CD4-positive, alpha-beta T cell treated with Interleukin-4 for 4 hours (primary cell): ENCODE results near the gene INTS6.

Experiments
- DNase-seq: peaks from one replicate; pipeline ENCODE4 v3.0.0-alpha.2; 2020

Gene INTS6

DNA sequence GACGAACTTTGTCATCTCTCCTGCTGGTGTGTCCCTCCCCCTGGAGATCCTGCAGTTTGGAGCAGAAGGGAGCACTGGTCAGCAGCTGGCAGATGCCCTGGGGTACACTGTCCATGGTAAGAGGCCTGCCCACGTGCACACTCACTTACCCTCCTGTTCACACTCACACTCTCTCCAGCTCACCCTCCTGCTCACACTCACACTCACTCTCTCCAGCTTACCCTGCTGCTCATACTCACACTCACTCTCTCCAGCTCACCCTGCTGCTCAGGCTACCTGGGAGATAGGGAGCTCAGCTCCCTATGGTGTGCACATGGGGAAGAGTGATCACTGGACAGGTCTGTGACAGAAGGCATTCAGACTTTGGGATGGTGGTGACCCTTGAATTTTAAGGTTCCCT lies 111.6 kb downstream of the INTS6 start:
- no peak for DNase-seq

DNA sequence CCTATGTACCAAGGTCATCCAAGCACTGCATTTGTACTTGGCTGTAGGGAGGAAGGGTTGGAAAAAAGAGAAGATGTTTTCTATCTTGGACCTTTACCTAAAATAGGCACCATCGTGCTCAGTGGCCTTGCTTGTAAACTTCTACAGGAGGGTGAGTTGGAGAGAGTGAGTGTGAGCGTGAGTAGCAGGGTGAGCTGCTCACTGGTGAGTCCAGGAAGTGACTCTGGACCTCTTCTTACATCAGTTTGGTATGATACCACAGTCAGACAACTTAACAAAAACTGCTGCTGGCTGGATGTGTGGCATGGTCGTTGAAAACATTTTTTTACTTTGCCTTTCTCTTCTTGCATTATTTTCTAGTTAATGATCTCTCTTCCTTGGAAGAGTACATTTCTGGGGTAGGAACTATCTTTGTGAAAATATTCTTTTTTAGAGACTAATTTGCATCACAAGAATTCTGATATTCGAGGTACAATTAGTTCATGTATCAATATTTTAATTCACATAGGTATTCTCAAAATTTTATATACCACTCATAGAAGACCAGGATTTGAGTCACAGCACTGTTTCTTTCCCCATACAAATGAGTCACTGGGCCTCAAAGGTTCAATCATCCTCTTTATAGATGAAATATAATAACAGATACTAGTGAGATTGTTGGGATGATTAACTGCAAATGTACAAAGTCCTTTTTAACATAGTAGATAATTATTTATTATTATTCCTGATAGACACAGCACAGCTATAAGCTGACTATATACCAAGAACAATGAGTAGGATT lies 112.7 kb downstream of the INTS6 start:
- DNase-seq = no peak

DNA sequence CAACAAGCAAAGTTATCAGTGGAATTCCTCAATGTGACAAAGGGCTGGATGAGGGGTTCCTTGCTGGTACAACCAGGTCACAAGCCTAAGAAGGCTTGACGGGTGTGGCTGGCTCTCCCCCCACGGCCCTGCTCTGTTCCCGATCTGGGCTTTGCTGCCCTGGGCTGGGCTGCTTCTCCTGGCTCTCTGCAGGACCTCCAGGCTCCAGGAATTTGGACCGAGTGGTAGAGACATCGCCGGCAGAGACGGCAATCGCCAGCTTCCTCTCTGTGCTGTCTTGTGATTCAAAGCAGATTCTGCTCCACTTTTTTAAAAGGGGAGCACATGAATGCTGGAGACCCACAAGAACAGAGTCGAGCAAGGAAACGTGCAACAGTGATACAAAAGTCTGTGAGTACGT lies 113.5 kb downstream of the INTS6 start, which contains the start of gene SERPINE3:
TSS of gene SERPINE3 (plus strand) at position 338 of the 400 bp plus-strand sequence. CDS start 1,401 bp downstream, outside the sequence.
- no peak for DNase-seq

DNA sequence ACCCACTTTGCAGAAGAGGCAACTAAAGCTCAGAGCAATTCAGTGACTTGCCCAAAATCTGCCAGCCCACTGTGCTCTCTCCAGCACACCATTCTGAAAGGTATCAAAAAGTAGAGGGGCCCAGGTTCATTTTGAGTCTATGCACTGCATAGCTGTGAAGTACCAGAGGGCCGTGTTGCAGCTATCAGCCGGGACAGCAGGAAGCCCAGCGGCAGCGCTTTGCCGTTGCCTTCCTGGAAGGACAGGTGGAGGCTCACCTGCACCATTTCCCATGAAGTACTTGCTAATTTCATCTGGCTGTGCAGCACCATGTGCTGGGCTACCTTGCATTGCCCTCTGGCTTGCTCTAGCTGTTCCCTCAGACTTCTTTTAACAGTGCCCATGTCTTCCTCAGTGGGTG lies 116.1 kb downstream of the INTS6 start:
- no peak for DNase-seq

DNA sequence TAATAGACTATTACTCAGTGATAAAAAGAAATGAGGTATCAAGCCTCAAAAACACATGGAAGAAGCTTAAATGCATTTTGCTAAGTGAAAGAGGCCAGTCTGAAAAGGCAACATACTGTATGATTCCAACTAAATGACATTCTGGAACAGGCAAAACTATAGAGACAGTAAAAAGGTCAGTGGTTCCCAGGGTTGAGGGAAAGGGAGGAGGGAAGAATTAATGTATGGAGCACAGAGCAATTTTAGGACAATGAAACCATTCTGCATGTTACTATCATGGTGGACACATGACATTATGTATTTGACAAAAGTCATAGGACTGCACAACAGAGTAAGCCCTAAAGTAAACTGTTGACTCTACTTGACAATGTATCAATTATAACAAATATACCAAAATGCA lies 119.0 kb downstream of the INTS6 start:
- no peak for DNase-seq

DNA sequence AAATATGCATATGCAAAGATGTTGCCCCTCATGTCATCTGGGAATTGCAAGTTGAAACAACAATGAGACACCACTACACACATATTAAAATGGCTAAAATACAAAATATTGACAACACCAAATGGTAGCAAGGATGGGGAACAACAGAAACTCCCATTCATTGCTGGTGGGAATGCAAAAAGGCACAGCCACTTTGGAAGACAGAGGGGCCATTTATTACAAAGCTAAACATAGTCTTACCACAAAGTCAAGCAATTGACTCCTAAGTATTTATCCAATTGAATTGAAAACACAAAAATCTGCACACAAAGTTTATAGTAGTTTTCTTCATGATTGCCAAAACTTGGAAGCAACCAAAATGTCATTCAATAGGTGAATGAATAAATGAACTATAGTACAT lies 119.4 kb downstream of the INTS6 start:
- no peak for DNase-seq

DNA sequence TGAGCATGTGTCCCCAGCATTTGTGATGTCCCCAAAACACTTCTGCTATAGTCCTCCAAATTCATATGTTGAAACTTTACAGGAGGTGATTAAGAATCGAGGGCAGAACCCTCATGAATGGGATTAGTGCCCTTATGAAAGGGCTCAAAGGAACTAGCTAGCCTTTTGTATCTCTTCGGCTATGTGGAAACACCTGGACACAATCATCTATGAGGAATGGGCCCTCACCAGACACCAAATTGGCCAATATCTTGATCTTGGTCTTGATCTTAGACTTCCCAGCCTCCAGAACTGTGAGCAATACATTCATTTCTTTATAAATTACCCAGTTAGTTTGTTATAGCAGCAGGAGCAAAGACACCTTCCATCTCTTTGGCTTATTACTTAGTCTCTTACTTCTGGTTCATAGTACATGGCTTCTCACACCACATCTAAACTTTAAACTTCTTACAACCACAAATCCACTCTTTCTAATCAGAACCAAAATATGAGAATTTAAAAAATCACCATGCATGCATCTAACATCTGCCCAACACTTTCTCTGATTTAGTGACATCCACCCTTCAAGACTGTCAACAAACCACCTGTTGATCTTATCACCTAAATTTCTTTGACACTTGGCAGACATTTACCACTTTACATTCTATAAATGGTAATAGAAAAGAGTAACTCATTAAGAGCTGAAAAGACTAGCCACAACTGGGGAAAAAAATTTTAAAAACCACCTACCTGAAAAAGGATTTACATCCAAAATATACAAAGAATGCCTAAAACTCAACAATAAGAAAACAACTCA lies 120.1 kb downstream of the INTS6 start:
- no peak for DNase-seq

DNA sequence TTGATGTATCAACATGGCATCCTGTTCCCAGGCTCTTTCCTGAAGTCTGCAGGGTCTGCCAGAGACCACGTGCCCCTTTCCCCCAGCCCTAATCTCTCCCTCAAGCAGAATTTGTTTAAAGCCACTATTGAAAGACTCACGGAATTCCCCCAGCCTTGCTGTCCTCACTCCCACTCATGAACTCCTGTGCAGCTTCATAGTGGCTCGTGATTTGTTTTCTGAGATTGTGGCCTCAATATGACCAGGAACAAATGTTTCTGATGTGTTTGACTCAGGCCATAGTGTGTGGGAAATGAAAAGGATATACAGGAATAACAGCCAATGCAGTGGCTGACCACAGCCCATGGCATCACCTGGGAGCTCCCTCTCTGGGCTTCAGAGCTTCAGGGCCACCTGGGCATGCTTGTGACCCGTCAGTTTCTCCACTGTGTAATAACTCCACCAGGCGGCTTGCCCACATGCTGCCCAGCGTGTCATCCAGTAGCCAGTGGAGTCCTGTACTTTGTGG lies 121.4 kb downstream of the INTS6 start:
- no peak for DNase-seq

DNA sequence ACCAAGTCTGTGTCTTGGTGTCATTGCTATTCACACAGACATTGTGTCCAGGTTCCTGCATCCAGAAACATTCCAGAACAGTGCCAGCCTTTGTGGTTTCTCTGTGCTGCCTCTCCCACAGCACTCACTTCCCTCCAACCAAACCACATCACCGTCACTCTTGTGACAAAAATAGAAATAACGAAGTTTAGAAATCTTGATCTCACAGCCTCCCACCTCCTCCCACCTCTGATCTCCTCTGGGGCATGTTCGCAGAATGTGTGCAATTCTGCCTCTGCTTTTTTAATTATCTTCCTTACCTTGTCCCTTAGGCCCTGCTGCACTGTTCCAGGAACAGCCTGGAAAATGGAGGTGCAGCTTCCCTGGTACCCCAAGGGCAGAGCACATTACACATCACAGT lies 122.0 kb downstream of the INTS6 start:
- DNase-seq = no peak

DNA sequence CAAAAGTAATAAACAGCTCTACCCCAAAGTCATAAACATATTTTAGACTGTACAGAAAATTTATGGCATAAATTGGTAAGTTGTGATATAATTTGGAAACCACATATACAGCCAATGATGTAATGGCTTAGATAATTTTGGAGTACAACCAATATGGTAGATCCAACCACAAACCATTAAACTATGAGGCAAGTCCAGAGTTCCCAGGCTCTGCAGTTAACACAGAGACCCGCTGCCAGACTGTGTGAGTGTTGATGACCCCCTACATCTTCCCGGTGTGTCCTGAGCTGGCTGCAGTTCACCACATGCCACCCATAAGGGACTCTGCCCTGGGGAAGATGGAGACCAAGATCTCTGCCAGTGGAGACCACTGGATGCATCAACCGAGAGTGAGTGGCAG lies 123.2 kb downstream of the INTS6 start:
- DNase-seq = no peak

DNA sequence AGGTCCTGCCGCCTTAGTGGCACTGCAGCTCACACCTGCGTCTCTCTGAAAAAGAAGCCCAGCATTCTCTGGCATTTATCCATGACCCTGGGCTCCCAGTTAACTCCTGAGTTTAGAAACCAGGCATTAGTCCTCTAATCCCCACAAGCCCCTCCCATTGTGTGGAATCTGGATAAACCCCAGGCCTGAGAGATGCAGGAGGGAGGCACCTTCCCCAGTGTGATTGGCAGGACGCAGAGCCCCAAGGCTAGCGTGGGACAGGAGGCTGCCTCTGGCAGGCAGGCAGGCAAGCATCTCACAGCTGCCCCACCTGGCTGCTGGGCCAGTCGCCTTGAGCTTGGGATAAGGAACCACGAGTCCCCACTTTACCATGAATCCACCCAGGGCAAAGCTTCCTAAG lies 124.3 kb downstream of the INTS6 start:
- no peak for DNase-seq

DNA sequence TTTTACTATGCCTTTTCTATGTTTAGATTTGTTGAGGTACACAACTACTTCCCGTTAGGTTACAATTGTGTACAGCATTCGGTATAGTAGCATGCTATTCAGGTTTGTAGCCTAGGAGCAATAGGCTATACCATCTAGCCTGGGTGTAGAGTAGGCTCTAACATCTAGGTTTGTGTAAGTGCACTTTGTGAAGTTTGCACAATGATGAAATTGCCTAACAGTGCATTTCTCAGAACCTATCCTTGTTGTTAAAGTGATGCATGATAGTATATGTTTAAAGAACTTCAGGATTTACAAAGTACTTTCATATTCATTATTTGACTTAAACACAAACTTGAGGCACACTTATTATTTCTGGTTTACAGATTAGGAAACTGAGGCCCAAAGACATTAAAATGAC lies 124.9 kb downstream of the INTS6 start:
- no peak for DNase-seq

DNA sequence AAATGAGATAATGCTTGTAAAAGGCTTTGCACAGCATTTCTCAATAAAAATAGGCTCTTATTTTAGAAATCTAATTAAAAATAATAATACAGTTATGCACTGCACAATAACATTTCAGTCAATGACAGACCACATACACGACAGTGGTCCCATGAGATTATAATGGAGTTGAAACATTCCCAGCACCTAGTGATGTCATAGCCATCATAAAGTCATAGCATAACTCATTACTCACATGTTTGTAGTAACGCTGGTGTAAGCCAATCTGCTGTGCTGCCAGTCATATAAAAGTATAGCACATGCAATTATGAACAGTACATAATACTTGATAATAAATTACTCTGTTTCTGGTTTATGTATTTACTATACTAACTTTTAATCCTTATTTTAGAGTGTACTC lies 126.1 kb downstream of the INTS6 start:
- no peak for DNase-seq

DNA sequence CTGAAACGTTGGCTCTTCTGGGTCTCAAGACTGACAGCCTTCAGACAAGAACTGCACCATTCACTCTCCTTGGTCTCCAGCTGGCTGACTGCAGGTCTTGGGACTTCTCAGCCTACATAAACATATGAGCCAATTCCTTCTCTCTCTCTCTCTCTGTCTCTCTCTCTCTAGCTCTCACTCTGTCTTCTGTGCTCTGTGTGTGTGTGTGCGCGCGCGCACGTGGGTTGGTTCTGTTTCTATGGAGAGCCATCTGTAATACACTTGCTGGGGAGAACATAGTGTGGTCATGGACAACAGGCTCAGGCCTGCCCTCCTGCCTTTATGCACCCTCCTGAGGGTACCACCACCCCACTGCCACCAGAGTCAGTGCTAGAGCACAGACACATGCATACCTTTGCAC lies 127.0 kb downstream of the INTS6 start:
- DNase-seq = no peak

DNA sequence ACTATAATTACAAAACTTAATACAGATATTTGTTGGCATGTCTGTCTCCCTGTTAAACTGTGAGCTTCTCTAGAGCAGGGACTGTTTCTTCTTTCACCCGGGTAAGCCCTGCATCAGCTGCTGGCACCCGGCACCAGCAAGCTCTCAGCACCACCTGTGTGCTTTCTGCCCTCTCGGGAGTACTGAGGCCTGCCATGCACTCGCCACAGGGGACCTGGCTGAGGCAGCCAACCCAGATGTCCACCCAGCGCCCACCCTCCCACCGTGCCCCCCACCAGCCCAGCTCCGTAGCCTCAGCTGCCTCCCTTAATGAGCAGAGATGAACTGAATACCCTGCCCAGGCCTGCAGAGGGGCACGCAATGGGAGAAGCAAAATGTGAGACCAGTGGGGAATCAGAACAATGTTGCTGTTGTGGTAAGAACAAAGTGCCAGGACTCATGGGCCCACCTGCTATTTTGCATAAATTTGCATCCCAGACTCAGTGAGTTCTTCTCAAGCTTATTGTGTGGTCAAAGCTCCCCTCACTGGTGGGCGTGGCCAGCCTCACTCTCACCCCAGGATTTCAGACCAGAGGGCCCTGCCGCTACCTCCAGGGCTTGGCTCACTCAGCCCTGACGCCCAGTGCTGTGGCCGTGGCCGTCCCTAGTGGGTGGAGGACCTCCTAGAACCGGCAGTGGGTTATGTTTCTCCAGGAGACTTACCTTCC lies 128.0 kb downstream of the INTS6 start:
- no peak for DNase-seq

DNA sequence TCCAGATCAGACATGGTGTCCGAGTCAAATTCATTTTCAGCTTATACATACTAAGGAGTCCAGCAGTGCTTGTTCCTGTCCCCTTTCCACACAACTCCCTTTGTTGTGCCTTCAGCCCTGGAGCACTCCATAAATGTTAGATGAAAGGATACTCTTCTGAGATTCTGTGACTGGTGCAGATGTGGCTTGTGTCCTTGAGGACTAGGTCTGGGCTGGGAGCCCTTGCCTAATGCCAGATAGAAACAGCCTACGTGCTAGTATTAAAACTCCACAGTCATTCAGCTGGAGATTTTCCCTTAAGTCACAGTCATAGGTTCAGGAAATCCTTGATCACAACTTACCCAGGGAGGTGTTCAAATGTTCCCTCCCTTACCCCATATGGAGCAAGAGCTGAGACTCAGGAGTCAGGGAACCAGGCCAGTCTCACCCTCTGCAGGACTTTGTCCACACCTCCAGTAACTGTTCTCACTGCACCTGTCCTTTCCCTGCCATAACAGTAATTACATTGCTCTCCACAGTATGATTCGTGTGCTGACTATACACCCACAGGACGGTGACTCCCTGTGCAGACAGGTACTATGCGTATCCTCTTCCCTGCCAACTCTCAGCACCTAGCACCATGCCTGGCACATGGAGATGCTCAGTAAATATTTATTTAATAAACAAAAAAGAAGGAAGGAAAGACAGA lies 128.9 kb downstream of the INTS6 start:
- DNase-seq = no peak

DNA sequence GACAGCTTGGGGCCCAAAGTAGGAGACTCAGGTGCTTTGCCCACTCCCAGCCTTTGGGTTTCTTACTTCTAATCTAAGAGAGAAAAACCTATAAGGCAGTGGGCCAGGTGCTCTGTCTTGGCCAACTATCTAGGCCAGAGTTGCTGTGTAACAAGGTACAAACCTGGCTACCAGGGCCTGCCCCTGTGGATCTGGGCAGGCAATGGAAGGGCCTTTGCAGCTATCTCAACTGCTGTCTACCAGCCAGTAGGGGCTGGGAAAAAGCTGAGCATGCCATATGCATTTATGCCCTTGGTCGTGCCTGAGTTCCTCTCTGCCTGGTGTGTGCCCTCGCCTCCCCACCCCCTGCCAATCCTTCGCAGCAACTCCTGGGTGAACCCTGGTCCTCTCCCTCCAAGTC lies 130.0 kb downstream of the INTS6 start:
- no peak for DNase-seq

DNA sequence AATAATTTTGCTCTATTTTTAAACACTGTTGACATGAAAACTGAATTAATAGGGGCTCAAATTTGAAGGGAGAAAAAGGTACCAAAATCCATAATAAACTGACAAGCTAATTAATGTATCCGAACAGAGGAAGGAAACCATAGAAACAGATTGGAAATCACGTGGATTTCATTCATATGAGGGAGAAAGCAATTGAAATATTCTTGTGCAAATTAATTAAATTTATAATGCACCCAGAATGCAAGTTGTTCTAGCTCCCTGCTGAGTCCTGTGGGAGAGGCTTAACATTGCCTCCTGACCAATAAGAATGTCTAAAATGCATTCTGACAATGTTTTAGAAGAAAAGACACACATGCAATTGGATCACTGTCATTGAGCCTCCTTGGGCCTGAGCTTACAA lies 131.0 kb downstream of the INTS6 start:
- no peak for DNase-seq

DNA sequence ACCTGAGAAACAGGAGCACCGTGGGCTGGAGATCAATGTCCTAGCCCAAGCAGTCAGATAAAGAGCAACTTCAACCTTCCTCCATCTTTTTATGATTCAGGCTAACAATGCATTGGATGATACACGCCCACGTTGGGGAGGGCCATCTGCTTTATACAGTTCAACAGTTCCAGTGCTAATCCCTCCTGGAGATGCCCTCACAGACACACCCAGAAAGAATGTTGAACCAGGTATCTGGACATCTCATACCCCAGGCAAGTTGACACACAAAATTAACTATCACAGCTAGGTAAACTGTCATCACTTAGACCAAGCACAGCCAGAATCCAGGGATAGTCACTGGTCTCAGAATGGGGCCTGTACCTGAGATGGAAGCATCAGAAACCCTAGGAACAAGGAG lies 134.0 kb downstream of the INTS6 start:
- no peak for DNase-seq

DNA sequence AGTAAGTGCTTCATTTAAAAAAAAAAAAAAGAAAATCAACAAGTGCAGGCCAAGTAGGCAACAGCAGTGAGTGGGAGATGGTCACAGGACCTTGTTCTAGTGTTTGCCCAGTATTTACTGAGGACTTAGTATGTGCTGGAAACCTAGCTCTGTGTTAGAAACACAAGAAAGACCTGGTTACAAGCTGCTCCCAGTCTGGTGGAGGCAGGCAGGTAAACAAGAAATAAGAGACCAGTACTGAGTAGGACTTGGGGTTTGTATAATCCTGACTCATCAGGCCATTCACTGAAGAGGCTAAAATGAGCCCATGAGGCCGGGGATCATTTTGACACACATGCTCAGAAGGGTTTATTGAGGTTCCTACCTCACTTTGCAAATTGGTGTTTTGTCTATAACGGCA lies 134.8 kb downstream of the INTS6 start:
- DNase-seq = no peak

DNA sequence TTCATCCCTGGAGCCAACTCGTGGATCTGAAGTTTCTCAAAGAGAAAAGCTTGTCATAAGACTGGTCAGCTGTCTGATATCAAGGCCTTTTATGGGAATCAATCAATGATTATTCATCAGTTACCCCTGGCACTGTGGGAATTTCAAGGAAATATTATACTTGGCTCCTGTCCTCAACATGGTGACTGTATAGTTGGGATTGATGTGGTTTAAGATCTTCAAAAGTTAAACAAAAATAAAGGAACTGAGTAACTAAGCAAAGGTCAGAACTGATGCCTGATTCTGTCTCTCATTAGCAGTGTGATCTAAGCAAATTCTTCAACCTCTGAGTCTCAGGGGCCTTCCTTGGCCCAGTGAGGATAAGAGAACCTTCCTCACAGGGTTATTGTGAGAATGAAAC lies 135.6 kb downstream of the INTS6 start:
- no peak for DNase-seq

DNA sequence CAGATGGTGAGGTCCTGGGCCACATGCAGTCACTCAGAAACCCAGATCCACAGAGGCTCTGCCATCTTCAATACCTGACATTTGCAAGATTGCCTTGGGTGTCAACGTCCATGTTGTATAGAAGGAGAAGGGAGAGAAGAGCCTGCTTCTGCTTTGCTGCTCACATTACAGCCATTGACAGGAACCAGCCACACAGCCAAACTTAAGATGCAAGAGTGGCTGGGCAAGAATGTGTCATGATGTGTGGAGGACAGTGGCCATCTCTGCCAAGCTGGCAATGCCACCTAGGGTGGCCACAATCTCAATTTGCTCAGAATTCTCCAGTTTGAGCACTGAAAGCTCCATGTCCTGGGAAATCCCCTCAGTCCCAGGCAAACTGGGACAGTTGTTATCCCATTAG lies 139.2 kb downstream of the INTS6 start:
- DNase-seq = no peak

DNA sequence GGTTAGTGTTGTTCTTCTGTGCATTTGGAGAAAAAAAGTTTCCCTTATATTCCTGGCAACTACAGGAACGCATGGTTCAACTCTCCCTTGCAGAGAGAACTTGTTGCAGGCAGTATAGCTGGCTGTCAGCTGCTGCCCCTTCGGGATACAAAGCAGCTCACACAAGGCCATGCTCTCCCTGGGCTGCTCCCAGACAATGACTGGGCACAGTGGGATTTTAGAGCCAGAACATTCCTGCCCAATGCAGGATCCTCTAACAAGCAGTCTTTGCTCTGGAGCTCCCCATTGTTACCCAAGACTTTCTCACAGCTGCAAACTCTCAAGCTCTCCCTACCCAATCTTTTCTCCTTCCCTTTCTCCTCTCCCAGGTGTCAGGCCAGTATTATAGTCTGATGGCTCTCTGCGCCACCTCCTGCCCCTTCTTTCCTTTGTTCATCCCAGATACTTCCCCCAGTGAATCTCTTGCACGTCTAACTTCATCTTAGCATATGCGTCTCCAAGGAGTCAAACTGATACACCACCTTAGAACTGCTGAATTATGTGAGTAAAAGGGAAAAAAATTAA lies 140.8 kb downstream of the INTS6 start:
- DNase-seq = no peak
